H9 (cell line): ENCODE results near the gene RPL35. TPM values are rescaled to one million over a fixed set of nuclear protein-coding genes. Genes with fewer than 3 reads are reported as not detected.

Experiments
- DNase-seq: peaks from one replicate; pipeline ENCODE4 v3.0.0-alpha.2; 2017
- H2AFZ ChIP-seq: one replicate; pipeline ENCODE4 v1.6.1; 2013; ENCODE audit warnings: mild to moderate bottlenecking, low read length, control low read depth, moderate library complexity
- H2AK5ac ChIP-seq: 2 replicates; pipeline ENCODE4 v1.6.1; 2013; ENCODE audit warnings: low read length, control low read depth, mixed read lengths; ENCODE audit not compliant: insufficient read length
- H2BK120ac ChIP-seq: one replicate; pipeline ENCODE4 v1.6.1; 2013; ENCODE audit warnings: low read depth, mild to moderate bottlenecking, low read length, control low read depth, inconsistent platforms; ENCODE audit not compliant: poor library complexity, severe bottlenecking
- H2BK12ac ChIP-seq: 2 replicates; pipeline ENCODE4 v1.6.1; 2013; ENCODE audit warnings: low read length, control low read depth, mixed read lengths, low read depth; ENCODE audit not compliant: insufficient read length
- H2BK15ac ChIP-seq: 2 replicates; pipeline ENCODE4 v1.6.1; 2013; ENCODE audit warnings: low read depth, low read length, control low read depth
- H2BK20ac ChIP-seq: one replicate; pipeline ENCODE4 v1.6.1; 2013; ENCODE audit warnings: low read depth, mild to moderate bottlenecking, low read length, control low read depth, inconsistent platforms; ENCODE audit not compliant: poor library complexity, severe bottlenecking
- H2BK5ac ChIP-seq: 2 replicates; pipeline ENCODE4 v1.6.1; 2013; ENCODE audit warnings: low read length, control low read depth, mixed read lengths; ENCODE audit not compliant: insufficient read length
- H3K14ac ChIP-seq: 2 replicates; pipeline ENCODE4 v1.6.1; 2013; ENCODE audit warnings: low read length, control low read depth; ENCODE audit not compliant: insufficient read depth
- H3K18ac ChIP-seq: 2 replicates; pipeline ENCODE4 v1.6.1; 2013; ENCODE audit warnings: low read depth, mild to moderate bottlenecking, mixed read lengths, low read length, control low read depth; ENCODE audit not compliant: insufficient read length
- H3K23ac ChIP-seq: 2 replicates; pipeline ENCODE4 v1.6.1; 2013; ENCODE audit warnings: low read length, control low read depth, mixed read lengths, low read depth; ENCODE audit not compliant: insufficient read length
- H3K23me2 ChIP-seq: 2 replicates; pipeline ENCODE4 v1.6.1; 2013; ENCODE audit warnings: low read depth, mild to moderate bottlenecking, mixed read lengths, low read length, control low read depth; ENCODE audit not compliant: insufficient read length, poor library complexity, severe bottlenecking
- H3K27ac ChIP-seq: 2 replicates; pipeline ENCODE4 v1.5.1; 2013; ENCODE audit warnings: low read length, control low read depth, mixed read lengths, low read depth; ENCODE audit not compliant: insufficient read length
- H3K27me3 ChIP-seq: 2 replicates; pipeline ENCODE4 v1.6.1; 2013; ENCODE audit warnings: low read length, control low read depth, inconsistent platforms; ENCODE audit not compliant: insufficient read depth
- H3K4ac ChIP-seq: 2 replicates; pipeline ENCODE4 v1.6.1; 2013; ENCODE audit warnings: low read depth, mild to moderate bottlenecking, control low read depth, inconsistent platforms, low read length, moderate library complexity
- H3K4me1 ChIP-seq: 2 replicates; pipeline ENCODE4 v1.6.1; 2013; ENCODE audit warnings: low read length, control low read depth, inconsistent platforms; ENCODE audit not compliant: insufficient read depth
- H3K4me2 ChIP-seq: 2 replicates; pipeline ENCODE4 v1.6.1; 2013; ENCODE audit warnings: low read length, control low read depth, mixed read lengths; ENCODE audit not compliant: insufficient read length, insufficient read depth
- H3K56ac ChIP-seq: 2 replicates; pipeline ENCODE4 v1.6.1; 2013; ENCODE audit warnings: low read depth, mild to moderate bottlenecking, mixed read lengths, low read length, control low read depth; ENCODE audit not compliant: insufficient read length
- H3K79me1 ChIP-seq: 2 replicates; pipeline ENCODE4 v1.6.1; 2013; ENCODE audit warnings: low read depth, mild to moderate bottlenecking, moderate library complexity, low read length, control low read depth, inconsistent platforms; ENCODE audit not compliant: insufficient read depth, poor library complexity, severe bottlenecking
- H3K79me2 ChIP-seq: 2 replicates; pipeline ENCODE4 v1.6.1; 2013; ENCODE audit warnings: low read length, control low read depth, inconsistent platforms; ENCODE audit not compliant: insufficient read depth
- H3K9ac ChIP-seq: 2 replicates; pipeline ENCODE4 v1.6.1; 2013; ENCODE audit warnings: low read length, control low read depth, mixed read lengths; ENCODE audit not compliant: insufficient read length; ENCODE audit errors: extremely low read depth
- H3K9me3 ChIP-seq: one replicate; pipeline ENCODE4 v1.6.1; 2013; ENCODE audit warnings: low read depth, low read length, inconsistent platforms; ENCODE audit not compliant: control insufficient read depth
- H3T11ph ChIP-seq: one replicate; pipeline ENCODE4 v1.6.1; 2013; ENCODE audit warnings: mild to moderate bottlenecking, low read length, control low read depth, inconsistent platforms
- H4K20me1 ChIP-seq: one replicate; pipeline ENCODE4 v1.6.1; 2013; ENCODE audit not compliant: control insufficient read depth, insufficient read length, insufficient read depth
- H4K5ac ChIP-seq: 2 replicates; pipeline ENCODE4 v1.6.1; 2013; ENCODE audit warnings: low read depth, mild to moderate bottlenecking, mixed read lengths, low read length, control low read depth; ENCODE audit not compliant: insufficient read length
- H4K8ac ChIP-seq: replicated peaks from 2 replicates; pipeline ENCODE4 v1.6.1; 2013; ENCODE audit warnings: low read length, control low read depth, mixed read lengths, low read depth; ENCODE audit not compliant: insufficient read length
- H4K91ac ChIP-seq: 2 replicates; pipeline ENCODE4 v1.6.1; 2013; ENCODE audit warnings: low read depth, mild to moderate bottlenecking, moderate library complexity, mixed read lengths, low read length, control low read depth; ENCODE audit not compliant: insufficient read length
- H3K27ac Mint-ChIP-seq, 3 experiments: 2 replicates in 2 of 3; 3 replicates in 1 of 3; pipeline ENCODE4 v1.8.0; 2020 to 2021; ENCODE audit warnings: mixed read lengths in 3 of 3, mild to moderate bottlenecking in 1 of 3, moderate library complexity in 1 of 3
- H3K27me3 Mint-ChIP-seq: 2 replicates; pipeline ENCODE4 v1.8.0; 2021; ENCODE audit warnings: low read depth, mild to moderate bottlenecking, moderate library complexity, mixed read lengths
- H3K36me3 Mint-ChIP-seq, 3 experiments: 2 replicates in 2 of 3; 3 replicates in 1 of 3; pipeline ENCODE4 v1.8.0; 2020 to 2021; ENCODE audit warnings: low read depth in 3 of 3, mixed read lengths in 3 of 3; ENCODE audit not compliant: insufficient read depth in 1 of 3
- H3K4me1 Mint-ChIP-seq, 2 experiments: 2 replicates each; pipeline ENCODE4 v1.8.0; 2020; ENCODE audit warnings: mixed read lengths in 2 of 2
- H3K4me3 Mint-ChIP-seq, 2 experiments: 2 replicates in 1 of 2; 3 replicates in 1 of 2; pipeline ENCODE4 v1.8.0; 2020 to 2021; ENCODE audit warnings: mild to moderate bottlenecking in 2 of 2, mixed read lengths in 2 of 2, moderate library complexity in 1 of 2
- H3K9me3 Mint-ChIP-seq, 2 experiments: 2 replicates in 1 of 2; 3 replicates in 1 of 2; pipeline ENCODE4 v1.8.0; 2020; ENCODE audit warnings: mild to moderate bottlenecking in 2 of 2, mixed read lengths in 2 of 2, moderate library complexity in 1 of 2
- WGBS: extraction: QIAGEN DNeasy Blood & Tissue Kit; methylation state at CpG from one replicate; pipeline ENCODE4 v1.1.7; 2013; ENCODE audit warnings: missing lambda C conversion rate, low lambda C conversion rate, mixed read lengths; ENCODE audit not compliant: insufficient read length; ENCODE audit errors: extremely low coverage; 5-methylcytosine and 5-hydroxymethylcytosine counted together
- total RNA-seq: library from RNA; stranded (reverse); gene quantifications from 2 replicates; pipeline ENCODE4 v1.2.1, GENCODE V29; 2021
- TF ChIP-seq, protein P1 (sequence below): fragments of 200-600 bp; sonication (generic); conservative IDR thresholded peaks from 3 replicates; pipeline ENCODE4 v1.8.0; 2021; ENCODE audit warnings: antibody characterized with exemption, mild to moderate bottlenecking

RPL35 gene
- total RNA-seq, 1 experiment from 2014 or later, result 1,840 TPM

DNA sequence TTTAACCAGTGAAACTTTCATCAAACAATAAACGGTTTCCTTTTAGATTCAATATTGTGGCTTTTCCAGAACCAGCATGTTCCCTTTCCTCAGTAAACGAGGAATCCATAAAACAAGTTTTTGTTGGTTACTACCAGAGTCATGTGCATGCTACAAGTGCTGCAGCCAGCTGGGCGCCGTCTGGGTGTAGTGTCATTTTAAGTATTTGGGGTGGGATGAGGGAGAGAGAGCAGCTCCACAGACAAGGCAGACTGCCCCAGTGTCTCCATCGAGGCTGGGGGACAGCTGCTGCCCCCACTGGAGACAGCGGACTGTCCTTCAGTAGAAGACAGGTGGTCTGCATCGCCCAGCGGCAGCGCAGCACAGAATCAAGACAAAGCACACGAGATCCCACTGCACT, 17.5 kb upstream of the RPL35 start:
- Histone ChIP-seq H4K5ac (no peak overlapping the region), H2AFZ (no peak overlapping the region), H3T11ph (no peak overlapping the region), H3K9me3 (no peaks in the 10 kb centered on the region), H3K23ac (no peak overlapping the region), H4K91ac (no peak overlapping the region), H3K18ac (no peak overlapping the region), H3K27ac (no peak overlapping the region), H3K79me1 (no peaks in the 10 kb centered on the region), H3K4ac (no peak overlapping the region), H4K8ac (no peak overlapping the region), H3K4me2 (no peak overlapping the region), H2BK20ac (no peak overlapping the region), H3K9ac (no peak overlapping the region), H3K79me2 (no peaks in the 10 kb centered on the region; the same call in 1 of the 2 replicates), H3K4me1 (peaks cover 14% of the 10 kb centered on the region), H2BK12ac (no peak overlapping the region), H2BK5ac (no peak overlapping the region), H2BK15ac (no peak overlapping the region), H2BK120ac (no peak overlapping the region), H3K27me3 (no peaks in the 10 kb centered on the region), H3K14ac (no peak overlapping the region; the same call in 1 of the 2 replicates), H3K23me2 (no peaks in the 10 kb centered on the region), H4K20me1 (no peaks in the 10 kb centered on the region), H3K56ac (no peak overlapping the region), H2AK5ac (no peak overlapping the region)
- H3K9me3 Mint-ChIP-seq, result no peaks in the 10 kb centered on the region
- DNase-seq, result no peak
- no CpG with 5 or more reads among the region's 10 CpGs for WGBS
- peaks cover 20 to 52% (median 49%) of the 10 kb centered on the region in 3 experiments for H3K36me3 Mint-ChIP-seq
- H3K27me3 Mint-ChIP-seq, result no peaks in the 10 kb centered on the region
- TF ChIP-seq, protein P1, sequence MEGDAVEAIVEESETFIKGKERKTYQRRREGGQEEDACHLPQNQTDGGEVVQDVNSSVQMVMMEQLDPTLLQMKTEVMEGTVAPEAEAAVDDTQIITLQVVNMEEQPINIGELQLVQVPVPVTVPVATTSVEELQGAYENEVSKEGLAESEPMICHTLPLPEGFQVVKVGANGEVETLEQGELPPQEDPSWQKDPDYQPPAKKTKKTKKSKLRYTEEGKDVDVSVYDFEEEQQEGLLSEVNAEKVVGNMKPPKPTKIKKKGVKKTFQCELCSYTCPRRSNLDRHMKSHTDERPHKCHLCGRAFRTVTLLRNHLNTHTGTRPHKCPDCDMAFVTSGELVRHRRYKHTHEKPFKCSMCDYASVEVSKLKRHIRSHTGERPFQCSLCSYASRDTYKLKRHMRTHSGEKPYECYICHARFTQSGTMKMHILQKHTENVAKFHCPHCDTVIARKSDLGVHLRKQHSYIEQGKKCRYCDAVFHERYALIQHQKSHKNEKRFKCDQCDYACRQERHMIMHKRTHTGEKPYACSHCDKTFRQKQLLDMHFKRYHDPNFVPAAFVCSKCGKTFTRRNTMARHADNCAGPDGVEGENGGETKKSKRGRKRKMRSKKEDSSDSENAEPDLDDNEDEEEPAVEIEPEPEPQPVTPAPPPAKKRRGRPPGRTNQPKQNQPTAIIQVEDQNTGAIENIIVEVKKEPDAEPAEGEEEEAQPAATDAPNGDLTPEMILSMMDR, result no peak
- no peak overlapping the region for H3K4me3 Mint-ChIP-seq
- H3K27ac Mint-ChIP-seq, result peak overlapping the region in 2 of 3 experiments; percentile 4 to 9; a peak in 2 of 7 replicates
- H3K4me1 Mint-ChIP-seq, result peaks cover 42 to 45% of the 10 kb centered on the region in 2 experiments
